HEK293 (cell line): ENCODE results near the gene DUSP14.

Experiments
- CTCF ChIP-seq: fragments of 450-650 bp; formaldehyde crosslinking; IDR thresholded peaks from 2 replicates; pipeline ENCODE4 v1.5.1; 2016; ENCODE audit warnings: missing biosample characterization, missing genetic modification characterization
- HOXA7 ChIP-seq: sonication (generic); formaldehyde crosslinking; IDR thresholded peaks from 2 replicates; pipeline ENCODE4 v1.8.1; 2022; ENCODE audit warnings: missing genetic modification reagents, borderline replicate concordance
- PBX3 ChIP-seq: sonication (generic); formaldehyde crosslinking; IDR thresholded peaks from 2 replicates; pipeline ENCODE4 v1.8.1; 2022; ENCODE audit warnings: mild to moderate bottlenecking, moderate library complexity, missing genetic modification reagents
- PRDM1 ChIP-seq: fragments of 450-650 bp; formaldehyde crosslinking; IDR thresholded peaks from 2 replicates; pipeline ENCODE4; 2016; ENCODE audit warnings: missing biosample characterization, missing genetic modification characterization
- ZBTB11 ChIP-seq: fragments of 450-650 bp; formaldehyde crosslinking; conservative IDR thresholded peaks from 2 replicates; pipeline ENCODE4 v1.5.1; 2016; ENCODE audit warnings: low read depth, missing biosample characterization, missing genetic modification characterization
- ZNF140 ChIP-seq: fragments of 450-650 bp; formaldehyde crosslinking; IDR thresholded peaks from 2 replicates; pipeline ENCODE4 v1.5.1; 2016; ENCODE audit warnings: missing biosample characterization, missing genetic modification characterization
- ZNF19 ChIP-seq: fragments of 450-650 bp; formaldehyde crosslinking; IDR thresholded peaks from 2 replicates; pipeline ENCODE4; 2016; ENCODE audit warnings: missing biosample characterization, missing genetic modification characterization, low read depth
- ZNF24 ChIP-seq: fragments of 450-650 bp; formaldehyde crosslinking; IDR thresholded peaks from 2 replicates; pipeline ENCODE4 v1.5.1; 2016; ENCODE audit warnings: missing biosample characterization, missing genetic modification characterization
- ZNF324 ChIP-seq: fragments of 450-650 bp; formaldehyde crosslinking; IDR thresholded peaks from 2 replicates; pipeline ENCODE4 v1.5.1; 2016; ENCODE audit warnings: missing biosample characterization, missing genetic modification characterization
- ZNF398 ChIP-seq: fragments of 450-650 bp; formaldehyde crosslinking; IDR thresholded peaks from 2 replicates; pipeline ENCODE4 v1.5.1; 2017; ENCODE audit warnings: missing biosample characterization, missing genetic modification characterization
- ZNF514 ChIP-seq: fragments of 450-650 bp; formaldehyde crosslinking; IDR thresholded peaks from 2 replicates; pipeline ENCODE4 v1.5.1; 2016; ENCODE audit warnings: missing biosample characterization, missing genetic modification characterization
- ZNF555 ChIP-seq: fragments of 450-650 bp; formaldehyde crosslinking; conservative IDR thresholded peaks from 2 replicates; pipeline ENCODE4 v1.5.1; 2017; ENCODE audit warnings: missing biosample characterization, mild to moderate bottlenecking, missing genetic modification characterization, inconsistent platforms
- ZNF600 ChIP-seq: fragments of 450-650 bp; formaldehyde crosslinking; IDR thresholded peaks from 2 replicates; pipeline ENCODE4 v1.5.1; 2016; ENCODE audit warnings: missing biosample characterization, missing genetic modification characterization
- ZSCAN4 ChIP-seq: fragments of 450-650 bp; formaldehyde crosslinking; IDR thresholded peaks from 2 replicates; pipeline ENCODE4 v1.5.1; 2017; ENCODE audit warnings: missing biosample characterization, missing genetic modification characterization

GRCh38 chr17:37519251-37519985, 29.7 kb downstream of the DUSP14 start:
- no peak for TF ChIP-seq PBX3 (CRISPR knock-in tag)
- no peak for TF ChIP-seq HOXA7
- TF ChIP-seq CTCF (tag by site-specific recombination), result no peak
- TF ChIP-seq ZNF19 (tag by site-specific recombination), result no peak
- no peak for TF ChIP-seq ZNF555 (tag by site-specific recombination)
- TF ChIP-seq ZNF140 (tag by site-specific recombination), result no peak
- TF ChIP-seq ZNF24, result no peak
- no peak for TF ChIP-seq ZNF600 (tag by site-specific recombination)
- no peak for TF ChIP-seq PRDM1
- no peak for TF ChIP-seq ZBTB11 (tag by site-specific recombination)
- no peak for TF ChIP-seq ZNF514
- no peak for TF ChIP-seq ZSCAN4 (tag by site-specific recombination)
- no peak for TF ChIP-seq ZNF324 (tag by site-specific recombination)
- TF ChIP-seq ZNF398 (tag by site-specific recombination), result no peak
